KOPT-K1 (cell line): ENCODE measurements around the gene MECR.

ENCODE experiments used
- H3K27ac ChIP-seq: fragments of 200-600 bp; sonication (generic); 2 replicates; pipeline ENCODE4 v1.5.1; 2016; ENCODE audit warnings: antibody characterized with exemption, mild to moderate bottlenecking, low read depth, low read length; ENCODE audit not compliant: poor library complexity, severe bottlenecking
- H3K36me3 ChIP-seq: fragments of 200-600 bp; sonication (generic); 2 replicates; pipeline ENCODE4 v1.5.1; 2017; ENCODE audit warnings: antibody characterized with exemption, mild to moderate bottlenecking, low read length, moderate library complexity; ENCODE audit not compliant: insufficient read depth
- H3K9me3 ChIP-seq: fragments of 200-600 bp; sonication (generic); 2 replicates; pipeline ENCODE4 v1.5.1; 2017; ENCODE audit warnings: antibody characterized with exemption, low read length, mild to moderate bottlenecking; ENCODE audit not compliant: insufficient read depth, poor library complexity, severe bottlenecking

MECR gene

GRCh38 chr1:29247571-29248273, 17.0 kb upstream of the MECR start:
- Histone ChIP-seq H3K36me3 (no peaks in the 10 kb centered on the region), H3K9me3 (no peaks in the 10 kb centered on the region), H3K27ac (peak overlapping the region; percentile 57)

GRCh38 chr1:29247044-29247443, 16.3 kb upstream of the MECR start:
- no peaks in the 10 kb centered on the region for H3K9me3 ChIP-seq
- H3K27ac ChIP-seq = peak overlapping the region; percentile 31
- H3K36me3 ChIP-seq = no peaks in the 10 kb centered on the region

DNA sequence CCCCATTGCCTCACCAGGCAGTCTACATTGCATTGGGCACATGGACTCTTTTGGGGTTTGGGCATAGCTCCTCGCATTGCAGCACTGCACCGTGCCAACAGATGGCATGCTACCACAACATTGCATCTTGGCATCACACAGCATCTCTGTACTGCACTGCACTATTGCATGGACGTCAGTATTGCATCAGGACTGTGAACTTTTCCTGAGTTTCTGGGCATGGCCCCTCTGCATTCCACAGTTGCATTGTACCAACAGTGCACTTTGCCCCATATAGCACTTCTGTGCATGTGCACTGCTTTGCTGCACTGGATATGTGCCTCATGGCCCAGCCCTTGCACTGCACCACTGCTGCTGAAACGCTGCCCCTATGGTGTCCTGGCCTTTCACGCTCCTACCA, 15.1 kb upstream of the MECR start:
- no peaks in the 10 kb centered on the region for H3K36me3 ChIP-seq
- no peak overlapping the region for H3K27ac ChIP-seq
- no peaks in the 10 kb centered on the region for H3K9me3 ChIP-seq

DNA sequence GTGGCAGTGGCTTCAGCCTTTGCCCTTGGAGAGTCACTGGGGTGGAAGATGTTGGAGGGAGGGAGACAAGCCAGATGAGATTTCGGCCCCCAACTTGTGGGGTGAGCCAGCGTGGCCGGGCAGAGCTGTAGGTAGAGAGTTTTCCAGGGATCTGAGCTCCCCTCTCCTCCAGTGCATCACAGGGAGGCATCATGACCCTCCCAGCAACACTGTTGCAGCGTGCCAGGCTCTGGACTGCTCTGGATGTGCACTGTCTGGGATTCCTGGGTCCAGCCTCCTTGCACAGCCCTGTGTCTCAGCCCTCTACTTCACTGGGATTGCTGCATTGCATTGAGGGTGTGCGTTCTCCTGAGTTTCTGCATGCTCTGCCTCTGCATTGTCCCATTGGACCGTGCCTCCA, 14.5 kb upstream of the MECR start:
- Histone ChIP-seq H3K9me3 (no peaks in the 10 kb centered on the region), H3K36me3 (no peaks in the 10 kb centered on the region), H3K27ac (peak overlapping the region; percentile 27)

DNA sequence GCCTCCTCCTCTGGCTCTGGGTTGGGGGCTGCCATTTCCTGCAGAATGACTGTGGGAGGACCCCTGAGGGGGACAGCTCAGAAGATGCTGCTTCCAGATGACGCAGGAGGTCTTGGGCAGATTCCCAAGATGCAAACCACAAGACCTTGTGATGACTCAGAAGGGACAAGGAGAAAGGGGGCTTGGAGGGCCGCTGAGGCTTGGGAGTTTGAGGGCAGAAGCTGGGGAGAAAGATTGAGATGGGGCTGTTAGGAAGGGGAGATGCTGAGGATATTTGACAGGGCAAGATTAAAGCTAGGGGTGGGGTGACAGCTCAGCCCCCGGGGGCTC, 13.1 kb upstream of the MECR start:
- no peaks in the 10 kb centered on the region for H3K36me3 ChIP-seq
- H3K9me3 ChIP-seq = no peaks in the 10 kb centered on the region
- peak overlapping the region; percentile 38 for H3K27ac ChIP-seq

DNA sequence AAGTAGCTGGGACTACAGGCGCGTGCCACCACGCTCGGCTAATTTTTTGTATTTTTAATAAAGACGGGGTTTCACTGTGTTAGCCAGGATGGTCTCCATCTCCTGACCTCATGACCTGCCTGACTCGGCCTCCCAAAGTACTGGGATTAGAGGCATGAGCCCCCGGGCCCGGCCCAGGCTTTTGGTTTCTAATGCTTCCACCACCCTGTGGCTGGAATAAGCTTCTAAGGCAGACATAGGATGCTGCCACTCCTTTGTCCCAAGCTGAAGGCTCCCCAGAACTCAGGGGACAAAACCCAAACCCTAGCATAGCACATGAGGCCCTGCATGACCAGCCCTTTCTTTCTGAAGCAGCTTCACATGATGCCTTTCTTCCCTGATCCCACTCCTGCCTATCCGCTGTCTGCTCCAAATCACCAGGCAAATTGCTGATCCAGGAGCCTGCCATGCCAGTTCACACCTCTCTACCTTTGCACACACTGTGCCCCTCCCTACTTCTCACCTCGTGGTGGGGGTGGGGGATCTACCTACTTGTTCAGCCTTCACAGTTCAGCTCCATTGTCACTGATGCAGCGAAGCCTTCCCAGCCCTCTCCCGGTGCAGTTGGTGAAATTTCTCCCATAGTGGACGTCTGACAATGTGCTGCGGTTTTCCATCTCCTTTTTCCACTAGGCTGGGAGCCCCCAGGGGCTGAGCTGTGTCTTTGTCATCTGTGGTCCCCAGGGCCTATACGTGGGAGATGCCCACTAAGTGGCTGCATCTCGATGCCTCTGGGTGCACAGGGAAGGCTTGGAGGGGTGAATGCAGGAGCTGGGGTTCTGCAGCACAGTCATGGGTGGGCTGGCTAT, 12.5 kb upstream of the MECR start:
- Histone ChIP-seq H3K36me3 (no peaks in the 10 kb centered on the region), H3K27ac (peak overlapping the region; percentile 38), H3K9me3 (no peaks in the 10 kb centered on the region)

DNA sequence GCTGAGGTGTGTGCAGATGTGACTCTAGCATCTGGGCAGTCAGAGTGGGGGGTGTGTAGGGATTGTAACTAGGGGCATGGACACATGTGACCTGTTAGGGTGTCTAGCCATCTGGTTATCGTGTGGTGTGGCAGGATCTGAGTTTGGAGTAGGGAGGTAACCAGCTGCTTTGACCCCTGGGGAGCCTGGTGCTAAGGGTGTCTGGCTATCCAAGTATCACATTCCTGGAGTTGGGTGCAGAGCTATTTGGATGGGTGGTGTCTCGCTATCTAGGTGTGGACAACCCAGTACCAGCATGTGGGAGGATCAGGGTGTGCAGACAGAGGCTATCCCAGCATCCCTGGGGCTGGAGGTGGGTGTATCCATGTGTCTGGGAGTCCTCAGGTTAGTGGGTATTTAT, 10.3 kb upstream of the MECR start:
- H3K9me3 ChIP-seq = no peaks in the 10 kb centered on the region
- H3K27ac ChIP-seq = peak overlapping the region; percentile 86

DNA sequence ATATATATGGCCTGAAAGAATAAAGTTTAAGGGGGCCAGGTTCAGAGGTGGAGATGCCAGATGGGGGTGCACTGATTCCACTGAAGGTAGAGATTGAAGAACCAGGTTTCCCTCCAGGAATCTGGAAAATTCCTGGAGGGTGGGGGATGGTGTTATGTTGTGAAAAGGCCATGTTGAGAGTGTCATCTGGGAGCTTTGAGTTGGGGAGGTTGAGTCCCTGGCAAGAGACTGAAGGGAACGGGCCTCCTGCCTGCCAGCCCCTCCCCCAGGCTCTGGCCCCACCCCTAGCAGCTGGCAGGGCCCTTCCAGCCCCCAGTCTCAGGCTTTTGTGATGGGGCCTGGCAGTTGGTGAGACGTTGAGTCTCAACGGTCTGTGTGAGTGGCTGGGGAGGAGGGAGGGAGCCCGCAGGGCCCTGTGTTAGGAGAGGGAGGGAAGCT, 9.7 kb upstream of the MECR start:
- peak overlapping the region; percentile 86 for H3K27ac ChIP-seq

More for the DNA sequence above, 10.3 kb upstream of the MECR start:
- no peaks in the 10 kb centered on the region for H3K36me3 ChIP-seq

DNA sequence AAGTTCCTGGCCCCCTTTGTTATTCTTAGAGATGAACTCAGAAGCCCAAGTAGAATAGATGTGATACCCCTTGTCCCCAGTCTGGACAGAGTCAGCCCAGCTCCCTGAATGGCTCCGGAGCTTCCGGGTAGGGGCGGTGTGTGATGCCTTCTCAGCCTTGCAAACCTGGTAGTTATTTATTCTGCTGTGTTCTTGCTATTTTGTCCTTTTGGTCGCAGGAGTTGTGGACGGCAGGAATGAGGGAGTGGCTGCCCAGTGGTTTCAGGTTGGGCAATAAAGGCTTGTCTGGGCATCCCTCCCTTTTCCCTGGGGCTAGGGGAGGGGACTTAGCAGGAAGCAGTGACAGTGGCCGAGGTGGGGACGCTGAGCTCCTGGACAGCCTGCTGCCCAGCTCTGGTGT, 8.4 kb upstream of the MECR start:
- Histone ChIP-seq H3K27ac (peak overlapping the region; percentile 86), H3K9me3 (no peaks in the 10 kb centered on the region), H3K36me3 (no peaks in the 10 kb centered on the region)

More for the DNA sequence above, 9.7 kb upstream of the MECR start:
- H3K9me3 ChIP-seq = no peaks in the 10 kb centered on the region
- H3K36me3 ChIP-seq = no peaks in the 10 kb centered on the region

DNA sequence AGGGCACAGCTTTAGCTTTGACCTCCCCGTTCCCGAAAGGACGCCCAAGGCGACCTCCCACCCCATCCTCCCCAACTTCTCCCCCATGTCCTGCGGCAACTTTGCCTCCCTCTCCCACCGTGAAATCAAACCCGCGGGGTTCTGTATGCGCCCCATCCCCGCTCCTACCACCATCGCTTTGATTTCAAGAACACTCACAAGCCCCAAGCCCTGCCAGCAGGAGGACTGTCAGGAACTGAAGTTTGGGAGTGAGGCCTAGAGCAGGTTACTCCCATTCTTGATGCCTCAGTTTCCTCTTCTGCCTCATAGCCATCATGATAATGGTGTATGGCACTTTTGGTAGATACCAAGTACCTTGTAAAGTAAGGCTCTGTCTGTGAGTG, 7.9 kb upstream of the MECR start:
- Histone ChIP-seq H3K36me3 (no peaks in the 10 kb centered on the region), H3K9me3 (no peaks in the 10 kb centered on the region), H3K27ac (peak overlapping the region; percentile 86)

DNA sequence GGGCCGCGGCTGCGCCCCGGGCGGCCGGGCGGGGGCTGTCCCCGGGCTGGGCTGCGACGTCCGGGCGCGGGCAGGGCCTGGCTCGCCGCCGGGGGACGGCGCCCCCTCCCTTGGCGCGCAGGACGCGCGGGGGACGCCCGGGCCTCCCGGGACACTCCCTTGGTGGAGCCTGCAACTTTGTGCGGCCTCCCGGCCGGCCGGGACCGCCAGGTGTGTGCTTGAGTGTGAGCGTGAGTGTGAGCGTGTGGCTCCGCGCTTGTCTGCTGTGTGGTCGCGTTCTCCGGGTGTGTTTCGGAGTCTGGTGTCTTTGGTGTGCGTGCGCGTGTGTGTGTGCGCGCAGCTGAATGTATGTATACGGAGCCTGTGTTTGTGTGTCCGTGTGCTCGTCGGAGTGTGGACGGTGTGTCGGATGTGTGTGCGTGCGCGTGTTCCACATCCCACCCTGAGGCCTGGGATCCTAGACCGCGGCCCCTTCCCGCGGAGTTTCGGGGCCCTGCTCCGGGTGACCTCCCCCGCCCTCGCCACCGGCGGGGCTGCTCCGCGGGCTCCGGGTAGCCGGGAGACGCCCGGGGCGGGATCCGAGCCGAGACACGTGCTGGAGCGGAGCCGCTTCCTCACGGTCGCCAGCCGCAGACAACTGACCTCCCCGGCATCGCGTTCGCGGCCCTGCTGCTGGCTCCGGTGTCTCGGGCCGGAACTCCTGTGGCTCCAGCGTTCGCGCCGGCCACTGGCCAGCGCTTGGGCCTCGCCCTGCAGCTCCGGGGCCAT, 7.3 kb upstream of the MECR start:
- H3K27ac ChIP-seq = peak overlapping the region; percentile 86
- no peaks in the 10 kb centered on the region for H3K36me3 ChIP-seq
- no peaks in the 10 kb centered on the region for H3K9me3 ChIP-seq

DNA sequence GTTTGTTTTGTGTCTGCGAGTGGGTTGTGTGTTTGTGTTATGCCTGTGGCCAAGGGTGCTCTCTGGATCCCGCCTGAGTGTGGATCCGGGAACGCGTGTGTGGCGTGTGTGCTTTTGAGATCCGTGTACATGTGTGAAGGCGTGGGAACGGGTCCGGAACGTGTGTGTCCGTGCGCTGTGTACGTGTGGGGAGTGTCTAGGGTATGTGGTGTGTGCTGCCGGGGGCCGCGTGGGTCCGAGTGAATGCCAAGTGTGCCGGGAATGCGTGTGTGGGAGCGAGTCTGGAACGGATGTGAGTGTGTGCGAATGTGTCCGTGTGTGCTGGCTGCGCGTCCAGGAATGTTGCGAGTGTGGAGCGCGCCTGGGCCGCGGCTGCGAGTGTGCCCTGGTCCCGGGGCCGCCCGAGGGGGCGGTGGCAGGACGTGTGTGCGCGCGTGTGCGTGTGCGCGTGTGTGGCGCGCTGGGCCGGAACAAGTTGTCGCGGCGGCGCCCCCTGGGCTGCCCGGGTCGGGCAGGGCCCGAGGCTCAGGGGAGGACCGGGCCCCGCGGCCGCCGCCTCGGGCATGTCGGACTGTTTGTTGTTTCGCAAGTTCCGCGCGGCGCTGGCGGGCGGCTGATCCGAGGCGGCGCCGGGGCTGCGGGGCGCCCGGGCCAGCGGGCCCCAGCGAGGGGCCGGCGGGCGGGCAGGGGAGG, 6.5 kb upstream of the MECR start:
- Histone ChIP-seq H3K36me3 (no peaks in the 10 kb centered on the region), H3K27ac (peak overlapping the region; percentile 51), H3K9me3 (no peaks in the 10 kb centered on the region)

GRCh38 chr1:29236712-29237128, 6.0 kb upstream of the MECR start:
- Histone ChIP-seq H3K9me3 (no peaks in the 10 kb centered on the region), H3K36me3 (no peaks in the 10 kb centered on the region), H3K27ac (peak overlapping the region; percentile 51)

DNA sequence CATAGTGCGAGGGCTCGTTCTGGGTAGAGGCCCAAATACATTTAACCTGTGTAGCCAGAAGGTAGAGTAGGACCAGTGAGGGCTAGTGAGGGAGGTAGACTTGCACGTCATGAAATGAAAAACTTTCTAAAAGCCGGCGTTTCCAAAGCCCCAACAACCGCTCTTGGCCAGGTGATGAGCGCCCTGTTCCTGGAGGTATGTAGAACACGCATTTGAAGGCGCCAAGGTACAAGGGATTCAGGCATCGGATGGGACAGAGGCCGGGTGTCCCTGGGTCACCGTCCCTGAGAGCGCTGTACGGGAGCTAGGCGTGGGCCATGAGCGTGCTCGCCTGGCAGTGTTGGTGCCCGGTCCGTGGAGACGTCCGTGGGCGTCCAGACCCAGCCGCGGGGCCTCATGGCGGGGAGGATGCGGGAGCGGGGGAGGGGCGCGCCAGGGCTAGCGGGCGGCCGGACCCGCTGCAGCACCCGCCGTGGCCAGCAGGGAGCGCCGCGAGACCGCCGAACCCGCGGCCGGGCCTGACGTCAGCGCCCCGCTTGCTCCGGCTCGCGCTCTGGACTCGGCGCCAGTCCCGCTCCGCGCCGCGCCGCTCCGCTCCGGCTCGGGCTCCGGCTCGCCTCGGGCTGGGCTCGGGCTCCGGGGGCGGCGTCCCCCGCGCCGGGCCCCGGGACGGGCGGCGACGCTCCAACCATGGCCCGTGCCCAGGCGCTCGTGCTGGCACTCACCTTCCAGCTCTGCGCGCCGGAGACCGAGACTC, 5.4 kb upstream of the MECR start, which contains the start of gene PTPRU:
Gene PTPRU, plus strand, starts transcription at position 568 of the 757 bp plus-strand sequence. Its CDS starts 123 bp downstream, at position 691.
- Histone ChIP-seq H3K36me3 (no peaks in the 10 kb centered on the region), H3K27ac (peak within 1 kb of the TSS; percentile 51), H3K9me3 (no peaks in the 10 kb centered on the region)
